Smooth muscle cell of the brain vasculature (primary cell): ENCODE results near the gene MTHFD1L.

Experiments used
- DNase-seq: peaks from one replicate; pipeline ENCODE4 v3.0.0-alpha.2; 2012; ENCODE audit warnings: low read depth, low spot score

The MTHFD1L gene

DNA sequence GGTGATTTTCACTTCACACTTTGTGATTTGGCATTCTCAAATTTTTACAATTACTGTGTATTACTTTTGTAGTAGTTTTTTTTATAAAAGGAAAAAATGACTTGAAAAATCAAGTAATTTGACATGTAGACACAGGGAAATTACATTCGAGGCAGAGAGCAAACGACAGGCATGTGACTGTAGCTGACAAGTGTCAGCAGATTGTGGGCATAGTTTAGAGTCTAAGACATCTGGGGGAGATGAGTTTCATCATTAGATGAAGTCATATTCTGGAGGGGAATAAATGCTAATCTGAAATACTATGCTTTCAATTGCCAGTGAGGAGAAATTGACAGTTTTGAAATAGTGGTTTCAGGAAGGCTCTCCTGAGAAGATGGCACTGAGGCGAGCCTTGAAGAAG is 126.0 kb downstream of the MTHFD1L start:
- DNase-seq, result no peak

DNA sequence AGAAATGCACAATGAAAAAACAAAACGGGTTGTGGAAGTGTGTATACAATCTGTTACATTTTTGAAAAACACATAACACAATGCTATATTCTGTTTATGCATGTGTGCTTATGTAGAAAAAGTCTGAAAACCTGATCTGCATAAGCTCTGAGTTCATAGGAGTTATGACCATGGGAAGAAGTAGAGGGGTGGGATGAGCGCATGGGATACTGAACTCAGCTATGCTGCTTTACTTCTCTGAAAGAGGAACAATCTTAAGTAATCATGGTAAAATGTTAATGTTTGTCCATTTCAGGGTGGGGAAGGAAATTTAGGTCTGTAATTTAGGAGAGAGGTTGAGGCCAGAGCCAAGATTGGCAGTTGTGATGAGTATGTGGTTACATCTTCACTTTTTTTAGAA is 126.8 kb downstream of the MTHFD1L start:
- DNase-seq, result no peak

DNA sequence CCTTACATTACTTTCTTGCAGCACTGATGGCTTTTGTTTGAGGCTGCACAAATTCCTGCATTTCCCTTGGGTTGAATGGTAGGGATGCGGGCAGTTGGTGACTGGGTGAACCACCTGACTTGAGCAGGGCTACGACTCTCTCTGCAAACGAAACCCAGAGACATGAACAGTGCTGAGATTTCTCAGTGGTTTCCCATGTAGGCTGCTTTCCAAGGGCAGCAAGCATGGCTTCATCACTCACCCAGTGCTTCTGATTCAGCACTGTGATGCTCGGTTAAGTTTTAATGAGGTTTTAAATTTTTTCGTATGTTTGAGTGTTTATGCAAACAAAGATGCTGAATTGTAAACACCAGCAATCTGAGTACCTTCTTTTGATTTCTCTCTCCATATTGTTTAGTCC is 127.2 kb downstream of the MTHFD1L start:
- no peak for DNase-seq

DNA sequence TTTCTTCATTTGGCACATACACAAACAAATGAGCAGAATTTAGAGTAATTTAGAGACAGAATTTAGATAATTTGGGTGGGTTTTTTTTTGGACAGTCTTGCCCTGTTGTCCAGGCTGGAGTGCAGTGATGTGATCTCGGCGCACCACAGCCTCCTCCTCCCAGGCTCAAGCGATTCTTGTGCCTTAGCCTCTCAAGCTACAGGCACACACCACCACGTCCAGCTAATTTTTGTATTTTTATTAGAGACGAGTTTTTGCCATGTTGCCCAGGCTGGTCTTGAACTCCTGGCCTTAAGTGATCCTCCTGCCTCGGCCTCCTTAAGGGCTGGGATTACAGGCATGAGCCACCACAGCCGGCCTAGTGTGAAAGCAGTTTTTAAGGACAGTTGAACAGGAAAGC is 127.8 kb downstream of the MTHFD1L start:
- DNase-seq, result no peak

DNA sequence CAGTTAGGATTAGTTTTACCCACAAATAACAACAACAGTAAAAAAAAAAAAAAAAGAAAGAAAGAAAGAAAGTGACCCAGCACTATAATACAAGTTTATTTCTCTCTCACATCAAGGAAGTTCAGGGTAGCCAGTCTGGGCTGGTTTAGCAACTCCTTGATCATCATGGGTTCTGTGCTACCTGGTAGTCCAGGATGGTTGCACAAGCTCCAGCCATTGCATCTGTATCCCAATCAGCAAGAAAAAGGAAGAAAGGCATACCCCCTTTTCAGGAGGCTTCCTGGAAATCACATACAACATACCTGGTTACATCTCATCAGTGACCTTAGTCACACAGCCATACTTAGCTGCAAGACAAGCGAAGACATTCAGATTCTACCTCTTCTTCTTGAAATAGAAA is 128.5 kb downstream of the MTHFD1L start:
- no peak for DNase-seq

DNA sequence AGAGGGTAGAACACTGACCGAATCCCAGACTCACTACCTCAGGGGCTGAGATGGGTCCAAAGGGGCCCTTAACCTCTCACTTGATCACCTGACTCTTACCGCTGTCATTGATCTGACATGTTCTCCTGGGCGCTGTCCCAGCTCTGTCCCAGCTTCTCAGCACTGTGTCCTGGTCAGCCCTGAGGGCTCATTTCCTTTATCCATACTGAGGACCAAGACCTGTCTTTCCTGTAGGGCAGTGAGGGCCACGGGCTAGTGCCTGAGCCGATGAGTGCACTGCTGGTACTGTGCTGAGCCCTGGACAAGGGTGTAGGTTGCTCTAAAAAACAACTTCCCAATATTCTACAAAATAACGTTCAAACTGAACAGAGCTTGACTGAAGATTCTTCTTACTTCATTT is 131.5 kb downstream of the MTHFD1L start:
- no peak for DNase-seq

DNA sequence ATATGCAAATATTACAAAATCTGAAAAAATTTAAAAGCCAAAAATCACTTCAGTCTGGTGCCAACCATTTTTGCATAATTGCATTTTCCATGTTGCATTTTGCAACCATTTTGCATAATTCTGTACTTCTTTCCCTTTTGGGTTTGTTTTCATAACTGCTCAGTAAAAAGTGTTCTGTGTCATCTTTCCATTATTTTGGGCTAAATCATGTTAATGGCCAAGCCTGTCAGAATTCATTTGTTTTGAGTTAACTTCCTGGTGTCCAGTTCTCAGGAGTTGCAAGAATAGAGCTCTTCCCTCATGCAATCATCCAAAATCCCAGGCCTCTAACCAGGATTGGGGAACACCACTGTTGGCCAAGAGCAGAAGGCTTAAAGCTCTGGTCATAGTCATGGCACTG is 133.6 kb downstream of the MTHFD1L start:
- DNase-seq, result no peak

DNA sequence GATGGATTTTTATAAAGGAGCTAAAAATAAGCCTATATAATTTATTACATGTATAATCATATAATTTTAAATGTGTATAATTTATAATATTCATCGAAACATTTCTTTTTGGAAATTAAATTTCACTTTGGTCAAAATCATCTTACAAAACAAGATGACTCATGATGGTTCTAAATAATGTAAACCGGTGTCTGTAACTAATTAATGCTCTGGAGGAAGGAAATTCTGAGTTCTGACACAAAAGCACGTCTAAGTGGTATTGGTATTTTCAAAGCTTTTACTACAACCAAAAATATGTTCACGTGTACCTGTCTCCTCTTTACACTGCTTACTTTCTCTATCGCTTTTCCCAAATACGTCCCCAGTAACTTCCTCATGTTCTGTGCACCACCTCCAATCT is 134.1 kb downstream of the MTHFD1L start:
- no peak for DNase-seq

DNA sequence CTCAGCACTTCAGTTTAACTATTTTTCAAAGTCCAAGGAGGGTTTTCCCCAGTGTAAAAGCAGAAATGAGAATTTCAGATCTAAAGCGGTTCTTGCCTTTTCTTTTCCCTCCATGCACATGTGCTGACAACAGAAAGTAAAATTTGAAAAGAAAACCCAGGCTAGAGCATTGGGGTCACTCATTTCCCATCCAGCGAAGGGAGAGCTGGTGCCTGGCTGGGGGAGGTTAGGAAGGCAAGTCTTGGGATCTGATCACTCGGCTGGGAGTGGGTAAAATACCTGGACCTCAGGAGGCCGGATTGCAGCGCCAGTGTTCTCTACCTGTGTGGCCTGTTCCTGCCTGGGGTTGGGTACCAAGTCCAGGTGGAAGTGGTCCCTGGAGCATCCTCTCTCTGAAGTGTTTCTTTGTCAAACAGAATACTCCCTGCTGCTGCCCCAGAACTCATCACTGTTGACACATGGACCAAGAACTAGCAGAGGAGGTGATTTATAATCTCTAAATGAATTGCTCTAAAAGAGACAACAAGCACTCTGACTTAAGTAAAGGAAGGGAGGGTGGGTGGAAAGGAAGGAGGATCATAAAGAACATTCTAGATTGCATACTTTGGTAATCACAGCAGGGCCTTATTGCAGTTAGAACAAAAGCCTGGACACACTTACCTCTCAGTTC is 136.0 kb downstream of the MTHFD1L start:
- no peak for DNase-seq

DNA sequence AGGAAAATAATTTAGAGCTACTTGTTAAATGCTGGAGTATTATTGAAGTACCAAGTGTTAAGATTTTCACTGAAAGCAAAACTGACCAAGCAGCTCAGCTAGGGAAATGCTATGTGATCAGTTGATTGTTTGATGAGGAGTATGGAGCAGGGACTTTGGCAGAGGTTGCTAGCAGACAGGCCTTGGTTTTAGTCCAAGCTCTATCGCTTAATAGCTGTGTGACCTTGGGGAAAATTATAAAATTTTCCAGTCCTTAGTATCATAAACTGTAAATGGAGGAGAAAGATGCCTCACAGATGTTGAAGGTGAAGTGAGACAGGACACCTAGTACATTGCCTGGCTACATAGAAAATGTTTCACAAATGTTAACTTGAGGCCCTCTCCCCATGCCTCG is 136.6 kb downstream of the MTHFD1L start:
- no peak for DNase-seq

DNA sequence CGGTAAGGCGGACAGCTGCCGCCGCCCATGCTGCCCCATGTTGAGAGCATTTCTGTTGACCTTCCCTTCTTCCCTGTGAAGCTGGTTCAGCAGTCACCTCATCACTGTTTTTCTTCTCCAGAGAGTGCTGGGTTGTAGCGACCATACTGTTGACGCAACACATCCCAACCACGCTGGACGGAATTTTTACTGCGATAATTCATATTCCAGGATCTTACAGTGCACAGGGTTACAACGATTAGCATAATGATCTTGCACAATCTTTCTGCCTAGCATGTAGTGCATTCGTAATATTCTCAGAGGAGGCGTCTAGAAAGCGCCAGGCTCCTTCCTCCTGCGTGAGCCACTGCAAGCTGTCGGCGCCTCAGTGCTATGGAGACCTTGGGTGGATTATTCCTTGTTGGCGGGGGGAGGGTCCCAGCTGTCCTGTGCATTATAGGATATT is 137.0 kb downstream of the MTHFD1L start:
- no peak for DNase-seq

DNA sequence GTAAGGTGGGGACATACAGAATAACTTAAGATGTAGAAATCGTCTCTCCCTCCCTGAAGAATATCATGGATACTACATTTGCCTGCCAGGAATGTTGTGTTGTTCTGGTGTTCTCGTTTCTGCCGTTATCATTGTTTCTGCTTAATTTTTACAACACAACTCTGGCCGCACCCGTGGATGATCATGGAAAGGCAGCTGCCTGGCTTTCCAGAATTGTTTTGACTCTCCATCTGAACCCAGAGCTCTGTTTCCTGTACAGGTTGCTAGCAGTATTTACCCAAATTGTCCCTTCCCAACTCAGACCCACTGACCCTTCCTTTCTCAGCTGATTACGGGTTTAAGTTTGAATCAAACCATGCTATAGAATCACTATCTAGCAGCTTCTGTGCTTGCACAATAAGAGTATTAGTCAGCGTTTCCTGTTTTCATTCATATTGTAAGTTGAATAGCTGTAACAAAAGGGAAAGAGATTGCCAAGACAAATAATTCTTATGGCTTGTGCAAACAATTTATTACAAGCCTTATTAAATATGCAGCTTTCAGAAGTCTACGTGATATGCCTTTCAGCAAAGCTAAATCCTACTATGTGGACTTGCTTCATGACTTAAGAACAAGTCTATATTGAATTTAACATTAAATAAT is 139.0 kb downstream of the MTHFD1L start:
- peak; percentile 61 for DNase-seq

DNA sequence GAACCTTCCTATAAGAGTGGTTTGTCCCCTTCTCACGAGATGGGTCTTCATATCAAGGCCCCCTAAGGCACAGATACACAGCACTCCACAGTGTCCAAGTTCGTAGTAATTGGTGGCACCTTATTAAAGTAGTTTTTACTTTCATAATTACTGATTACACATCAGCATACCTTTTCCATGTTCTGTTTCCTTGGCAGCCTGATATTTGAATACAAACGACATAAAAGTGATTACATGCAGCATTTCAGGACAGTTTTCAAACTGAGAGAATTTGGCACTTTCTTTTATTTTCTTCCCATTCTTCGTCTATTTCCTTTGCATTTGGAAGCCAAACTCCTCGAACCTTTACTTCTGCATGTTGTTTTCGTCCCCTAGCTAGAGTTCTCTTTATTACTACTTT is 139.7 kb downstream of the MTHFD1L start:
- DNase-seq, result no peak

DNA sequence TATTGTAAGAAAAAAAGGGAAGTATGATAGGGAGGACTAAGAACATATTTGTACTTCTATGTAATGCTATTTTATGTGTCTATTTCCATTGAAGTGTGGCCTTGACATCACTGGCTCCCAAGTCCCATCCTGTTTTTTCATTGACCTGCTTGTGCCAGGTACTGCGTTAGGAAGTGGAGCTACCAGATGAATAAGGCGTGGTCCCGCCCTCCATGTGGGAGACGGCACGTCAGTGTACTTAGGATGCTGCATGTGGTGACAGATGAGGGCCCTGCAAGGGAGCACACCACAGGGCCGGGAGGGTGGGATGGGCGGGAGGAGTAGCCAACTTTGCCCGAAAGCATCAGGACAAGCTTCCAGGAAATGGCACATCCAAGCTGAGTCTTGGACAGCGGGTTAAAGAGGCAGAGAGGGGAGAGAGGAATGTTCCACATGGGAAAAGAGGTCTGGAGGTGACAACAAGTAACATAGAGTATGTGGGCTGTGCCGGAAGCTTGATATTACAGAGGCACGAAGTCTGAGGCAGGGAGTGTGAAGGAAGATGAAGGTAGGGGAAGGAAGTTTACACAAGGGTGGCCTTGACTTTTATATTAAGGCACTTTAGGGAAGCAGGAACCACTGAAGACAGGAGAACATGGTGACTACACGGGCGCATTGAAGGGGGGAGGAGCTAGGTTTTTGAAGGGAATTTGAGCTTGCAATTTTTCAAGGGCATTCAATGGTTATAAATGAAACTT is 140.6 kb downstream of the MTHFD1L start:
- no peak for DNase-seq

DNA sequence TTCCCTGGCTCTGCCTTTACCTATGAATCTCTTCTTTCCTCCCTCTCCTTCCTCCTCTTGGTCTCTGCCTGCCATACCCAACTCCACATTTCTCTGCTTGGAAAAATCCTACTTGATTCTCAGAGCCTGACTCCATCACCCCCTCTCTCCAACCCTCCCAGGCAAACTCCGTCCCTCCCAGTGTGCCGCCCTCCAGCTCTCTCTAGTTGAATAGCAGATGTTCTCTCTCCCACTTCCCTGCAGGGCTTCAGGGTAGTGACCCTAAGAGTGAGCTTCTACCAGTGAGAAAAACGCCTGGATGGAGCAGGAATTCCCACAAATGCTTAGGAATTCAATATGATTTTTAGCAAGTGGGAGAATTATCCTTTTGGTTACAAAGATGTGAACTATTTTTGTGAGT is 141.6 kb downstream of the MTHFD1L start:
- peak; percentile 37 for DNase-seq

DNA sequence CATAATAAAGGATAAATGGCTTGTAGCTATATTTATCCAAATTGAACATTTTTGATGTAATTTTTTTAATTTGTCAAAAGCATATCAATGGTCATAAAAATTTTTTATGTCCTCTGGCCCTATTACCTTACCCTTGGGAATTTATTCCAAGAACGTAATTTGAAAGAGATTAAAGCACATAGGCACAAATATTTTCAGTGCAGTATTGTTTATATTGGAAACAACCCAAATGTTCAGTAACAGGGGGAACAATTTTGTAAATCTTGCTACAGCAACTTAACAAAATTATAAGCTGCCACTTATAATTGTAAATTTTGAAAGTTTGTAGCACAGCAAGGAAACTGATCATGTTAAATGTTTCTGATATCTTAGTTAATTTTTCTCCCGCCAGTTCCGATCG is 142.4 kb downstream of the MTHFD1L start:
- no peak for DNase-seq

DNA sequence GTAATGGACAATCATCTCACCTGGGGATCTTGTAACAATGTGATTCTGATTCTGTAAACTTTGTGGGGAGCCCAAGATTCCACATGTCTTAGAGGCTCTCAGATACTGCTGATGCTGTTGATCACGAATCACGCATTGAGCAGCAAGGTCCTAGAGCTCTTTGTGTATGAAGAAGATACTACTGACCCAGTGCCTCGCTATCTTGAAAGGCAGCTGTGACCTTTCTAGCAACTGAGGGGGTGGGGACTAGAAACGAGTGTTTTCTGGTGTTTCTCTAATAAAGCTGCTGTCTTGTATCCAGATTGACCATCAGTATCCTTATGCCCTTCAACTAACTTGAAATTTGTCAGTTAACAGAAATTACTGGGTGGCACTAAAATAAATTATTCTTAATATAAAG is 142.9 kb downstream of the MTHFD1L start:
- DNase-seq, result no peak

DNA sequence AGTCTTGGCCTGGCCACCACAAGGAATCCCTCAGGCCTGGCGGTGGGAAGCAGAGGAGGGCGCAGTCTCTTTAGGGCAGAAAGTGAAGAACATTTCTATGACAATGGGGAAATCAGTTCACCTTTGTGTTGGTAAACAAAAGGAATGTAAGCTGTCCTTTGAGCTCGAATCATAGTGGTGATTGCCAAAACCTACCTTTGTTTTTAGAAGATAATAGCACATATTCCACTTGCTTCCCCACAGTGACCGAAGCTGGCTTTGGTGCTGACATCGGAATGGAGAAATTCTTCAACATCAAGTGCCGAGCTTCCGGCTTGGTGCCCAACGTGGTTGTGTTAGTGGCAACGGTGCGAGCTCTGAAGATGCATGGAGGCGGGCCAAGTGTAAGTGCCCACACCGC is 144.1 kb downstream of the MTHFD1L start:
- DNase-seq, result no peak

DNA sequence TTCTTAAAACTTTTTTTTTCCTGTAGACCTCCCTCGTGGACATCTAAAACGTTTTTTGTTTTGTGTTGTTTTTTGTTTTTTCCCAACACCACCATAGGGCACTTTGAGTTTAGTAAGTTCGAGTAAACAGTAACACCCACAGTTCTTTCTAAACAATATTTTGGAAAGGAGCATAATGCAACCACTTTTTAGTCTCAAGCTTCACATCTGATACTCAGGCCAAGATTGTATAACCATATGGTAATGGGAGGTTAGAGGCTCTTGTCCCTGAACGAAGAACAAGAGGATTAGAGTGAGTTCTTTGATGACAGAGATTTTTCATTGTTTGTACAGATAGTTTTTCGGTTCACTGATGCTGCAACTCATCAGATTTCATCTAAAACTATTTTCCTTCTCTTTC is 144.6 kb downstream of the MTHFD1L start:
- no peak for DNase-seq

DNA sequence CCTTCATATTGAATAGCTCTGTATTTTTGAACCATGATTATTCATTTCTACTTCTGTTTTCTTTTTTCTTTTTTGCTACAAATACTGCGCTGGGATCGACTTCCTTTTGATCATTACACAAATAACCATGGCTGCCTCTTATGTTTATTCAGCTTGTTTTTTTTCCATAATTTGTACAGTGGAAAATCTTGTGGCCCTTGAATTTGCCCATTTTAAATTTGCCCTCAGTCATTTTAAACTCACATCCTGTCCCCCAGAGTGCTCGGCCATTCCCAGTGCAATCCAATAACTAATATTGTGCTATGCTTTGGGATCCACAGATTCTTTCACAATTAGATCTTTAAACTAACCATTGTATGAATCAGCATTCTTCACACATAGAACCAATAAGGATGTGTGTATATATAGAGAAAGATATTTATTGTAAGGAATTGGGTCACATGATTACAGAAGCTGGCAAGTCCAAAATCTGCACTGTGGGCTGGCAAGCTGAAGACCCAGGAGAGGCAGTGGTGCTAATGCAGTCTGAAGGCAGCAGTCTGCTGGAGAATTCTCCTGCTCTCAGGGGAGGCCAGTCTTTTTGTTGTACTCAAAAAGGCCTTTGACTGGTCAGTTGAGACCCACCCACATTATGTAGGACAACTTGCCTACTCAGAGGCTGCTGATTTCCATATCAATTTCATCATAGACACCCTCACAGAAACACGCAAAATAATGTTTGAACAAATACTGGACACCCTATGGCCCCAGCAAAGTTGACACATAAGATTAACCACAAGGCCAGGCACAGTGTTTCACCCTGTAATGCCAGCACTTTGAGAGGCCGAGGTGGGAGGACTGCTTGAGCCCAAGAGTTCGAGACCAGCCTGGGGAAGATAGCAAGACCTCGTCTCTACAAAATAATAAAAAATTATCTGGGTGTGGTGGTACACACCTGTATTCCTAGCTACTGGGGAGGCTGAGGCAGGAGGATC is 147.1 kb downstream of the MTHFD1L start:
- no peak for DNase-seq

DNA sequence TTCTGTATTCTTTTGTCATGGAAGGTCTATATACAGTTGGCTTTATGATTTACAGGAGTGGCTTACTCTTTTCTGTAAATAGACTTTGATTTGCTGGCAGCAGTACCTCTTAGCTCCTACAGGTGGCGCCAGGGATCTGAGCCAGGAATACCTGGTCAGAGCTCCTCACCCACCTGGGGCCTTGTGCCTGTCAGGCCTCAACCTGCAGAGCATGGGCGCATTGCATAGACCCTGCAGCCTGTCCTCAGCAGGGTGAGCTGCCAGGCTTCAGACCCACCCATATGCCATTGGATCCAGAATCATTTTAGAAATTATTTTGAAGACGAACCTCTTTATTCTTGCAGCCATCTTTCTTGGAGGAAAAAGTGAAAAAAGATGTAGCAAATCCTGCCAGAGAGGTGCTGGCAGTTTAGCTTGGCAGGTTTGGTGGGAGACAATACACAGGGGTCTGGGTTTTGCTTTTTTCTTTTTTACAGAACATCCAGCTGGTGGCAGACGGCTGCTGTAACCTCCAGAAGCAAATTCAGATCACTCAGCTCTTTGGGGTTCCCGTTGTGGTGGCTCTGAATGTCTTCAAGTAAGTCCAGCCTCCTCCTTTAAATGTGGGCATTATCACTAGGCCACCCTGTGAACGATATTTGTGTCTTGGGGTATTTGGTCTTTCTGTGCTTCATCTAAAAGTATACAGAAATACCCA is 149.1 kb downstream of the MTHFD1L start:
- peak; percentile 66 for DNase-seq
